Activated CD4-positive, alpha-beta T cell treated with anti-CD3 and anti-CD28 coated beads for 36 hours (primary cell): ENCODE measurements around the gene CTXN3. TPM values are rescaled to one million over a fixed set of nuclear protein-coding genes. Genes with fewer than 3 reads are reported as not detected.
"Not testable (repeated sequence)": the region's sequence is repeated elsewhere in the genome, so short reads cannot be mapped to it uniquely, and the experiment has no call there.

ENCODE experiments used
- ATAC-seq: fragments of 200-7000 bp; cut with Tn5 transposase; one replicate; pipeline ENCODE4 v1.10.0; 2021; ENCODE audit warnings: mild to moderate bottlenecking, moderate library complexity
- CTCF ChIA-PET: fragments of 350-600 bp; sonication (Branson Sonifier 250); formaldehyde crosslinking; loops from one replicate; lab custom pipeline; 2021; ENCODE audit warnings: antibody characterized with exemption; lab: Charles Lee
- POLR2A ChIA-PET: fragments of 350-600 bp; sonication (Branson Sonifier 250); formaldehyde crosslinking; loops from one replicate; lab custom pipeline; 2021; ENCODE audit warnings: antibody characterized with exemption, inconsistent platforms; lab: Charles Lee
- DNase-seq: peaks from one replicate; pipeline ENCODE4 v3.0.0-alpha.2; 2020
- H3K27ac Mint-ChIP-seq: one replicate; pipeline ENCODE4 v1.8.0; 2021; ENCODE audit warnings: mixed read lengths
- H3K27me3 Mint-ChIP-seq: one replicate; pipeline ENCODE4 v1.8.0; 2021; ENCODE audit warnings: mixed read lengths
- H3K36me3 Mint-ChIP-seq: one replicate; pipeline ENCODE4 v1.8.0; 2021; ENCODE audit warnings: low read depth, mixed read lengths
- H3K4me1 Mint-ChIP-seq: one replicate; pipeline ENCODE4 v1.8.0; 2021; ENCODE audit warnings: mixed read lengths
- H3K4me3 Mint-ChIP-seq: one replicate; pipeline ENCODE4 v1.8.0; 2021; ENCODE audit warnings: mild to moderate bottlenecking, moderate library complexity, mixed read lengths
- H3K9me3 Mint-ChIP-seq: one replicate; pipeline ENCODE4 v1.8.0; 2021; ENCODE audit warnings: low read depth, mixed read lengths
- intact Hi-C, 2 experiments: fragments of 100-400 bp; cut with DNase I in 1 of 2; cut with micrococcal nuclease in 1 of 2; formaldehyde crosslinking; loops; one replicate each; pipeline versions ENCODE4 v1.14.2 to v1.15.1; 2022 to 2024; cut with DNase I, micrococcal nuclease
- total RNA-seq, 2 experiments: library from RNA; stranded (reverse); gene quantifications; one replicate each; pipeline ENCODE4 v1.2.3, GENCODE V29; 2021

The CTXN3 gene
- total RNA-seq, 2 experiments from 2014 or later, result not detected

GRCh38 chr5:127652952-127653611, 4.2 kb downstream of the CTXN3 start:
- DNase-seq (no peak), ATAC-seq (no peak)
- Mint-ChIP-seq H3K4me3 (no peak overlapping the region), H3K27ac (no peak overlapping the region), H3K36me3 (no peaks in the 10 kb centered on the region), H3K27me3 (peaks cover 2% of the 10 kb centered on the region), H3K9me3 (no peaks in the 10 kb centered on the region), H3K4me1 (no peaks in the 10 kb centered on the region)
- ChIA-PET POLR2A (no interaction called here), CTCF (no interaction called here)
- intact Hi-C loops, result no loop called here

GRCh38 chr5:127656825-127657224, 7.9 kb downstream of the CTXN3 start:
- ATAC-seq (no peak), DNase-seq (no peak)
- ChIA-PET POLR2A (no interaction called here), CTCF (interaction anchor here (1.5 to 1.7 kb wide), 2 partner anchors 11 kb away, joined by 4 to 6 read pairs; no protein-coding TSS in a partner anchor)
- H3K4me1 Mint-ChIP-seq, result no peaks in the 10 kb centered on the region
- no peaks in the 10 kb centered on the region for H3K36me3 Mint-ChIP-seq
- H3K9me3 Mint-ChIP-seq, result no peaks in the 10 kb centered on the region
- no peak overlapping the region for H3K27ac Mint-ChIP-seq
- H3K4me3 Mint-ChIP-seq, result no peak overlapping the region
- H3K27me3 Mint-ChIP-seq, result peaks cover 2% of the 10 kb centered on the region
- intact Hi-C loops, result no loop called here

- ATAC-seq (no peak), DNase-seq (no peak)
- ChIA-PET CTCF (no interaction called here), POLR2A (no interaction called here)
- H3K4me3 Mint-ChIP-seq, result no peak overlapping the region
- H3K36me3 Mint-ChIP-seq, result no peaks in the 10 kb centered on the region
- H3K9me3 Mint-ChIP-seq, result no peaks in the 10 kb centered on the region
- no peak overlapping the region for H3K27ac Mint-ChIP-seq
- H3K4me1 Mint-ChIP-seq, result no peaks in the 10 kb centered on the region
- peaks cover under 1% of the 10 kb centered on the region for H3K27me3 Mint-ChIP-seq
- intact Hi-C loops, result no loop called here
Measured at GRCh38 chr5:127660047-127660733, 11.3 kb downstream of the CTXN3 start.

- H3K4me1 Mint-ChIP-seq, result no peaks in the 10 kb centered on the region
- no peak overlapping the region for H3K4me3 Mint-ChIP-seq
- ATAC-seq (no peak), DNase-seq (no peak)
- no peaks in the 10 kb centered on the region for H3K27me3 Mint-ChIP-seq
- ChIA-PET POLR2A (no interaction called here), CTCF (interaction anchor here (1.0 kb wide), 1 partner anchor 9 kb away, joined by 3 read pairs; no protein-coding TSS in a partner anchor)
- H3K36me3 Mint-ChIP-seq, result no peaks in the 10 kb centered on the region
- no peak overlapping the region for H3K27ac Mint-ChIP-seq
- intact Hi-C loops, result no loop called here
- no peaks in the 10 kb centered on the region for H3K9me3 Mint-ChIP-seq
Measured at GRCh38 chr5:127664093-127664492, 15.2 kb downstream of the CTXN3 start.

- Mint-ChIP-seq H3K27ac (no peak overlapping the region), H3K36me3 (no peaks in the 10 kb centered on the region), H3K4me3 (no peak overlapping the region), H3K4me1 (no peaks in the 10 kb centered on the region), H3K9me3 (no peaks in the 10 kb centered on the region), H3K27me3 (peaks cover 8% of the 10 kb centered on the region)
- ChIA-PET POLR2A (no interaction called here), CTCF (no interaction called here)
- ATAC-seq, result no peak
- DNase-seq, result no peak
- intact Hi-C loops, result no loop called here
Measured at GRCh38 chr5:127665641-127666040, 16.8 kb downstream of the CTXN3 start.

- ATAC-seq (no peak), DNase-seq (no peak)
- intact Hi-C loops, result no loop called here
- H3K4me3 Mint-ChIP-seq, result no peak overlapping the region
- H3K9me3 Mint-ChIP-seq, result no peaks in the 10 kb centered on the region
- H3K36me3 Mint-ChIP-seq, result no peaks in the 10 kb centered on the region
- H3K4me1 Mint-ChIP-seq, result no peaks in the 10 kb centered on the region
- POLR2A ChIA-PET, result no interaction called here
- peaks cover 8% of the 10 kb centered on the region for H3K27me3 Mint-ChIP-seq
- H3K27ac Mint-ChIP-seq, result no peak overlapping the region
- CTCF ChIA-PET, result no interaction called here
Measured at GRCh38 chr5:127666043-127666716, 17.3 kb downstream of the CTXN3 start.

GRCh38 chr5:127667926-127668325, 19.0 kb downstream of the CTXN3 start:
- Mint-ChIP-seq H3K27me3 (peaks cover 8% of the 10 kb centered on the region), H3K9me3 (no peaks in the 10 kb centered on the region), H3K27ac (no peak overlapping the region), H3K4me1 (no peaks in the 10 kb centered on the region), H3K36me3 (no peaks in the 10 kb centered on the region), H3K4me3 (no peak overlapping the region)
- ChIA-PET CTCF (interaction anchor here (0.6 to 1.5 kb wide), 3 partner anchors 10 to 18 kb away, joined by 3 to 4 read pairs (median 3); no protein-coding TSS in a partner anchor), POLR2A (no interaction called here)
- DNase-seq (no peak), ATAC-seq (no peak)
- intact Hi-C loops, result no loop called here

- CTCF ChIA-PET, result no interaction called here
- intact Hi-C loops, result no loop called here
Measured at GRCh38 chr5:127671218-127671617, 22.3 kb downstream of the CTXN3 start.

GRCh38 chr5:127673117-127673800, 24.4 kb downstream of the CTXN3 start:
- no peak for DNase-seq
- POLR2A ChIA-PET, result interaction anchor here (0.6 kb wide), 1 partner anchor 8 kb away, joined by 3 read pairs; no protein-coding TSS in a partner anchor
- Mint-ChIP-seq H3K4me1 (no peaks in the 10 kb centered on the region), H3K9me3 (no peaks in the 10 kb centered on the region), H3K4me3 (no peak overlapping the region), H3K27ac (no peak overlapping the region), H3K36me3 (no peaks in the 10 kb centered on the region), H3K27me3 (peaks cover 8% of the 10 kb centered on the region)
- no peak for ATAC-seq
- CTCF ChIA-PET, result interaction anchor here (0.6 to 1.0 kb wide), 3 partner anchors 9 to 48 kb away, joined by 3 read pairs; no protein-coding TSS in a partner anchor
- intact Hi-C loops, result no loop called here

More at GRCh38 chr5:127671218-127671617, 22.3 kb downstream of the CTXN3 start:
- DNase-seq (no peak), ATAC-seq (no peak)
- POLR2A ChIA-PET, result interaction anchor here (0.6 kb wide), 1 partner anchor 233 kb away, joined by 7 read pairs; no protein-coding TSS in a partner anchor
- Mint-ChIP-seq H3K4me1 (no peaks in the 10 kb centered on the region), H3K27ac (no peak overlapping the region), H3K36me3 (no peaks in the 10 kb centered on the region), H3K4me3 (no peak overlapping the region), H3K27me3 (peaks cover 8% of the 10 kb centered on the region), H3K9me3 (no peaks in the 10 kb centered on the region)

- H3K4me3 Mint-ChIP-seq, H3K36me3 Mint-ChIP-seq: not testable (repeated sequence)
Measured at GRCh38 chr5:127676951-127677350, 28.1 kb downstream of the CTXN3 start.

GRCh38 chr5:127679691-127680330, 30.9 kb downstream of the CTXN3 start:
- H3K27me3 Mint-ChIP-seq, intact Hi-C loops, CTCF ChIA-PET, ATAC-seq, H3K4me1 Mint-ChIP-seq, H3K27ac Mint-ChIP-seq, H3K9me3 Mint-ChIP-seq, DNase-seq, H3K36me3 Mint-ChIP-seq, POLR2A ChIA-PET, H3K4me3 Mint-ChIP-seq: not testable (repeated sequence)

More at GRCh38 chr5:127676951-127677350, 28.1 kb downstream of the CTXN3 start:
- DNase-seq, H3K27me3 Mint-ChIP-seq, CTCF ChIA-PET, ATAC-seq, H3K9me3 Mint-ChIP-seq, POLR2A ChIA-PET, H3K27ac Mint-ChIP-seq, H3K4me1 Mint-ChIP-seq, intact Hi-C loops: not testable (repeated sequence)
